Peyer's patch (tissue), 4 donors: Measurements from ENCODE around the gene VAV2.

ENCODE experiments used
- POLR2A ChIP-seq, 2 donors: fragments of 450-650 bp; IDR thresholded peaks; one replicate each; pipeline ENCODE4 v1.5.1; 2017; ENCODE audit warnings: antibody characterized with exemption in 2 of 2, mild to moderate bottlenecking in 2 of 2, moderate library complexity in 2 of 2
- TF ChIP-seq, protein P1 (sequence below), 6 experiments: fragments of 450-650 bp in 4 of 6; fragments of 200-600 bp in 2 of 6; sonication (generic) in 1 of 6; IDR thresholded peaks; one replicate each; pipeline ENCODE4 v1.5.1; 2017 to 2019; ENCODE audit warnings: antibody characterized with exemption in 6 of 6, mild to moderate bottlenecking in 3 of 6, moderate library complexity in 1 of 6

DNA sequence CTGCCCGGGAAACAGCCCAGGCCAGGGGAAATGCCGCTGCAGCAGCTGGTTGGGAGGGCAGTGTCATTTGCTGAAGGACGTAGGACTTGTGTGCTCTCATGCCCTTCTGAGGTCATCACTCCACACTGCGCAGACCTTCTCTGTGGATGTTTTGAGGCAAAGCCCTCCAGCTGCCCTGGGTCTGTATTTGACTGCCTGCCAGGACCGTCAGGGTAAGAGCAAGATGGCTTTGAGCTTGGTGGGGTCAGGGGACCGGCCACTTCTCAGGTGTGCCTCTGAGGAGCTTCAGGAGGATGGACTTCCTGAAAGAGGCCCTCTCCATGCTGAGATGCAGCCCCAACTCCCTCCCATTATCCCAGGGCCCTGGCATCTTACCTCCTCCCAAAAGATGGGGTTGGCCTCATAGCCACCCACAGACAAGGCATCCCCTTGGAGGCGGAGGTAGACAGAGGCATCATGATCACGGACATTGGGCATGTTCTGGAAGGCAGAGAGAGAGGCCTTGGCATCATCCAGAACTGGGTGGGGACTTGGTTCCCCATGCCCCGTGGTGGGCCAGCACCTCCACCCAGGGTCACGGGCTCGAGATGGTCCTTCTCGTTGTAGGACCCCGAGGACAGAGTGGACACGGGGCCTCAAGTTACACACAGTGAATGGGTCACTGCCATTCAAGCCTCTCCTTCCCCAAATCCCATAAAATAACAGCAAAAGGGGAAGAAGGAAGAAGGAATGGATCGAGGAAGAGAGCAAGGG is 273.4 kb downstream of the VAV2 start:
- TF ChIP-seq, protein P1, sequence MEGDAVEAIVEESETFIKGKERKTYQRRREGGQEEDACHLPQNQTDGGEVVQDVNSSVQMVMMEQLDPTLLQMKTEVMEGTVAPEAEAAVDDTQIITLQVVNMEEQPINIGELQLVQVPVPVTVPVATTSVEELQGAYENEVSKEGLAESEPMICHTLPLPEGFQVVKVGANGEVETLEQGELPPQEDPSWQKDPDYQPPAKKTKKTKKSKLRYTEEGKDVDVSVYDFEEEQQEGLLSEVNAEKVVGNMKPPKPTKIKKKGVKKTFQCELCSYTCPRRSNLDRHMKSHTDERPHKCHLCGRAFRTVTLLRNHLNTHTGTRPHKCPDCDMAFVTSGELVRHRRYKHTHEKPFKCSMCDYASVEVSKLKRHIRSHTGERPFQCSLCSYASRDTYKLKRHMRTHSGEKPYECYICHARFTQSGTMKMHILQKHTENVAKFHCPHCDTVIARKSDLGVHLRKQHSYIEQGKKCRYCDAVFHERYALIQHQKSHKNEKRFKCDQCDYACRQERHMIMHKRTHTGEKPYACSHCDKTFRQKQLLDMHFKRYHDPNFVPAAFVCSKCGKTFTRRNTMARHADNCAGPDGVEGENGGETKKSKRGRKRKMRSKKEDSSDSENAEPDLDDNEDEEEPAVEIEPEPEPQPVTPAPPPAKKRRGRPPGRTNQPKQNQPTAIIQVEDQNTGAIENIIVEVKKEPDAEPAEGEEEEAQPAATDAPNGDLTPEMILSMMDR (IDR thresholded peaks at IDR 0.05) = no peak
- no peak for TF ChIP-seq POLR2A (IDR thresholded peaks at IDR 0.05)
